ENCODE results near the gene AUNIP. TPM values are rescaled to one million over a fixed set of nuclear protein-coding genes. Genes with fewer than 3 reads are reported as not detected.

Gene AUNIP
- total RNA-seq, 2 experiments from 2014 or later: 8.4 to 9.1 TPM

GRCh38 chr1:25833158-25833557, 26.1 kb downstream of the AUNIP start:
- no peaks in the 10 kb centered on the region for H3K9me3 Mint-ChIP-seq
- CTCF ChIA-PET: no interaction called here
- H3K4me3 Mint-ChIP-seq: no peak overlapping the region
- peaks cover 13% of the 10 kb centered on the region for H3K4me1 Mint-ChIP-seq (ENCODE audit: low read depth)
- DNase-seq: no peak
- H3K27ac Mint-ChIP-seq: no peak overlapping the region
- intact Hi-C loops (cut with micrococcal nuclease): no loop called here
- H3K27me3 Mint-ChIP-seq (ENCODE audit: low read depth): no peaks in the 10 kb centered on the region
- peaks cover 32% of the 10 kb centered on the region for H3K36me3 Mint-ChIP-seq (ENCODE audit: low read depth)

GRCh38 chr1:25832336-25833037, 26.8 kb downstream of the AUNIP start:
- no peak for DNase-seq
- no peaks in the 10 kb centered on the region for H3K27me3 Mint-ChIP-seq (ENCODE audit: low read depth)
- H3K9me3 Mint-ChIP-seq: no peaks in the 10 kb centered on the region
- no peak overlapping the region for H3K4me3 Mint-ChIP-seq
- peaks cover 35% of the 10 kb centered on the region for H3K36me3 Mint-ChIP-seq (ENCODE audit: low read depth)
- intact Hi-C loops (cut with micrococcal nuclease): no loop called here
- CTCF ChIA-PET: interaction anchor here (0.9 to 1.4 kb wide), 3 partner anchors 7 to 62 kb away, joined by 3 to 4 read pairs (median 4); no protein-coding TSS in a partner anchor
- no peak overlapping the region for H3K27ac Mint-ChIP-seq
- H3K4me1 Mint-ChIP-seq (ENCODE audit: low read depth): peaks cover 13% of the 10 kb centered on the region

DNA sequence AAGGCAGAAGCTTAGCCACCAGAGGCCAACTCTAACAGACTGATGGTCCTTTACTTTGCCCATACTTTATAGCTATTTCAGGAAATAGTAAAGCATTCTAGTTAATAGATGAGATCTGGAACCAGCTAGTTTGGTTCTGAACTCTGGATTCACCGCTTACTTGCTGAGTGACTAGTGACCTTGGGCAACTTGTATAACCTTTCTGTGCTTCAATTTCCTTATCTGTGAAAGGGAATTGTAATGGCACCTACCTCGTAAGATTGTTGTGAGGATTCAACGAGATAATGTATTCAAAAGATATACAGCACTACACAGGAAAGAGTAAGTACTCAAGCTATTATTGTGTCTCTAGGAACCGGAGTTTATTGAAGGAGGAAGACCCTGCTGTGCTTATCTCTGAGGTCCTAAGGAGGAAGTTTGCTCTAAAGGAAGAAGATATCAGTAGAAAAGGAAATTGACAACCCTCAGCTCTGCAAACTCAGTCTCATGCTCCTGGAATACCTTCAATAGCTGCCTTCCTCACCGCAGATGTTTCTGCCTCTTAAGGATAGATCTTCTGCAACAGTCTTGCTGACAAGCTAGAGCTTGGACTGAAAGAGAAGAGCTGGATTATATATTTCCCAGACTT, 27.6 kb downstream of the AUNIP start:
- no peaks in the 10 kb centered on the region for H3K27me3 Mint-ChIP-seq (ENCODE audit: low read depth)
- H3K4me3 Mint-ChIP-seq: no peak overlapping the region
- peaks cover 13% of the 10 kb centered on the region for H3K4me1 Mint-ChIP-seq (ENCODE audit: low read depth)
- no peaks in the 10 kb centered on the region for H3K9me3 Mint-ChIP-seq
- peaks cover 37% of the 10 kb centered on the region for H3K36me3 Mint-ChIP-seq (ENCODE audit: low read depth)
- intact Hi-C loops (cut with micrococcal nuclease): no loop called here
- CTCF ChIA-PET: interaction anchor here (0.9 to 1.4 kb wide), 3 partner anchors 8 to 63 kb away, joined by 3 to 4 read pairs (median 4); no protein-coding TSS in a partner anchor
- no peak for DNase-seq
- H3K27ac Mint-ChIP-seq: no peak overlapping the region

GRCh38 chr1:25829046-25829445, 30.2 kb downstream of the AUNIP start:
- H3K27me3 Mint-ChIP-seq (ENCODE audit: low read depth): no peaks in the 10 kb centered on the region
- H3K36me3 Mint-ChIP-seq (ENCODE audit: low read depth): peaks cover 35% of the 10 kb centered on the region
- no peak overlapping the region for H3K27ac Mint-ChIP-seq
- CTCF ChIA-PET: interaction anchor here (0.6 kb wide), 2 partner anchors 10 to 309 kb away, joined by 5 to 10 read pairs; no protein-coding TSS in a partner anchor
- intact Hi-C loops (cut with micrococcal nuclease): no loop called here
- no peak for DNase-seq
- H3K4me3 Mint-ChIP-seq: no peak overlapping the region
- H3K9me3 Mint-ChIP-seq: no peaks in the 10 kb centered on the region
- H3K4me1 Mint-ChIP-seq (ENCODE audit: low read depth): peaks cover 13% of the 10 kb centered on the region

GRCh38 chr1:25828491-25828890, 30.8 kb downstream of the AUNIP start:
- H3K4me3 Mint-ChIP-seq: no peak overlapping the region
- DNase-seq: no peak
- intact Hi-C loops (cut with micrococcal nuclease): no loop called here
- H3K36me3 Mint-ChIP-seq (ENCODE audit: low read depth): peaks cover 33% of the 10 kb centered on the region
- no peak overlapping the region for H3K27ac Mint-ChIP-seq
- no peaks in the 10 kb centered on the region for H3K9me3 Mint-ChIP-seq
- H3K27me3 Mint-ChIP-seq (ENCODE audit: low read depth): no peaks in the 10 kb centered on the region
- CTCF ChIA-PET: no interaction called here
- H3K4me1 Mint-ChIP-seq (ENCODE audit: low read depth): peaks cover 13% of the 10 kb centered on the region

- no peak for DNase-seq
- Mint-ChIP-seq H3K27me3 (ENCODE audit: low read depth) (no peaks in the 10 kb centered on the region), H3K4me1 (ENCODE audit: low read depth) (peaks cover 10% of the 10 kb centered on the region), H3K9me3 (no peaks in the 10 kb centered on the region), H3K36me3 (ENCODE audit: low read depth) (peaks cover 31% of the 10 kb centered on the region), H3K4me3 (no peak overlapping the region), H3K27ac (no peak overlapping the region)
- intact Hi-C loops (cut with micrococcal nuclease): no loop called here
- CTCF ChIA-PET: interaction anchor here (0.6 kb wide), 1 partner anchor 1562 kb away, joined by 3 read pairs; no protein-coding TSS in a partner anchor
These were observed 32.7 kb downstream of the AUNIP start for GRCh38 chr1:25826571-25826970.

GRCh38 chr1:25825605-25826004, 33.7 kb downstream of the AUNIP start:
- intact Hi-C loops (cut with micrococcal nuclease): no loop called here
- Mint-ChIP-seq H3K9me3 (no peaks in the 10 kb centered on the region), H3K4me1 (ENCODE audit: low read depth) (peaks cover 16% of the 10 kb centered on the region), H3K27me3 (ENCODE audit: low read depth) (no peaks in the 10 kb centered on the region), H3K27ac (no peak overlapping the region), H3K36me3 (ENCODE audit: low read depth) (peaks cover 28% of the 10 kb centered on the region), H3K4me3 (no peak overlapping the region)
- no peak for DNase-seq
- CTCF ChIA-PET: interaction anchor here (1.0 kb wide), 1 partner anchor 14 kb away, joined by 3 read pairs; no protein-coding TSS in a partner anchor

DNA sequence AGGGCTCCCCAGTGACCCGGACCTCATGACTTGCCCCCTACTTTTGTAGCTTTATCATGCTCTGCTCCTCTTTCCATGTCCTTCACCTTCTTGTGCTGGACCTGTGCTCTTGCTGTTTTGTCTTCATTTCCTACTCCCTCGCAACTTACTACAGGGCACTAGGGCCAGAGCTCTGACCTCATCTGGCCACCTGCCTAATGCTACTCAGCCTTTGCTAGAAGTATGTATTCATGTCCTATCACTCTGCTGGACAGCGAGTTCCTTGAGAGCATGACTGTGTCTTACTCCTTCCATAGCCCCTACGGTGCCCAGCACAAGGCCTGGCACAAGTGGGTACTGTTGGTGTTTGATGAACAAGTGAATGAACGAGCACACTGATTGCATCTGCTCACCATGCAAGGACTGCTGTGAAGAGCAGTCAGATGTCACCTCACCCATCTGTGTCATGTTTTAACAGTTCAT, 37.6 kb downstream of the AUNIP start:
- H3K27me3 Mint-ChIP-seq (ENCODE audit: low read depth): no peaks in the 10 kb centered on the region
- H3K36me3 Mint-ChIP-seq (ENCODE audit: low read depth): peaks cover 7% of the 10 kb centered on the region
- H3K9me3 Mint-ChIP-seq: no peaks in the 10 kb centered on the region
- intact Hi-C loops (cut with micrococcal nuclease): loop anchor here (5.0 kb wide), 2 partner anchors 86 to 389 kb away; partner anchors contain the start of genes MACO1 and STMN1
- peaks cover 35% of the 10 kb centered on the region for H3K4me1 Mint-ChIP-seq (ENCODE audit: low read depth)
- CTCF ChIA-PET: interaction anchor here (1.1 to 1.4 kb wide), 4 partner anchors 11 to 213 kb away, joined by 3 read pairs; no protein-coding TSS in a partner anchor
- H3K4me3 Mint-ChIP-seq: peak overlapping the region; percentile 86
- no peak for DNase-seq
- peak overlapping the region; percentile 24 for H3K27ac Mint-ChIP-seq

DNA sequence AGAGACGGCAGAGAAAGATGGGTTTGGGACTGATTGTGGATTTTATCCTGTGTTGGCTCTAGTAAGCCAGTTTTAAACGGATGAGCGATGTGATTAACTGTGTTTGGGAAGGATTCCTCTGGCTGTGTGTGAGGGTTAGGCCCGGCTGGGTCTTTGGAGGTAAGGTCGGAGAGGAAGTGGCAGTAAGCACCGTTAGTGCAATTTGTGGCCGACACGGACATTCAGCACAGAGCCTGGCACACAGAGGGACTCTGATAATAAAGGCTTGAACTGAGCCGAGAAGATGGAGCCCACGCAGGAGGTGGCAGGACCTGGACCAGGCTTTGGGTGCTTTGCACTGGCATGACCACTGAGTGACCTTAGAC, 38.2 kb downstream of the AUNIP start:
- Mint-ChIP-seq H3K36me3 (ENCODE audit: low read depth) (peaks cover 3% of the 10 kb centered on the region), H3K27ac (peak overlapping the region; percentile 88), H3K4me1 (ENCODE audit: low read depth) (peaks cover 36% of the 10 kb centered on the region), H3K4me3 (peak overlapping the region; percentile 86), H3K9me3 (no peaks in the 10 kb centered on the region), H3K27me3 (ENCODE audit: low read depth) (no peaks in the 10 kb centered on the region)
- CTCF ChIA-PET: interaction anchor here (1.3 to 1.4 kb wide), 2 partner anchors 167 to 190 kb away, joined by 3 read pairs; no protein-coding TSS in a partner anchor
- no peak for DNase-seq
- intact Hi-C loops (cut with micrococcal nuclease): loop anchor here (5.0 kb wide), 2 partner anchors 86 to 389 kb away; partner anchors contain the start of genes MACO1 and STMN1

DNA sequence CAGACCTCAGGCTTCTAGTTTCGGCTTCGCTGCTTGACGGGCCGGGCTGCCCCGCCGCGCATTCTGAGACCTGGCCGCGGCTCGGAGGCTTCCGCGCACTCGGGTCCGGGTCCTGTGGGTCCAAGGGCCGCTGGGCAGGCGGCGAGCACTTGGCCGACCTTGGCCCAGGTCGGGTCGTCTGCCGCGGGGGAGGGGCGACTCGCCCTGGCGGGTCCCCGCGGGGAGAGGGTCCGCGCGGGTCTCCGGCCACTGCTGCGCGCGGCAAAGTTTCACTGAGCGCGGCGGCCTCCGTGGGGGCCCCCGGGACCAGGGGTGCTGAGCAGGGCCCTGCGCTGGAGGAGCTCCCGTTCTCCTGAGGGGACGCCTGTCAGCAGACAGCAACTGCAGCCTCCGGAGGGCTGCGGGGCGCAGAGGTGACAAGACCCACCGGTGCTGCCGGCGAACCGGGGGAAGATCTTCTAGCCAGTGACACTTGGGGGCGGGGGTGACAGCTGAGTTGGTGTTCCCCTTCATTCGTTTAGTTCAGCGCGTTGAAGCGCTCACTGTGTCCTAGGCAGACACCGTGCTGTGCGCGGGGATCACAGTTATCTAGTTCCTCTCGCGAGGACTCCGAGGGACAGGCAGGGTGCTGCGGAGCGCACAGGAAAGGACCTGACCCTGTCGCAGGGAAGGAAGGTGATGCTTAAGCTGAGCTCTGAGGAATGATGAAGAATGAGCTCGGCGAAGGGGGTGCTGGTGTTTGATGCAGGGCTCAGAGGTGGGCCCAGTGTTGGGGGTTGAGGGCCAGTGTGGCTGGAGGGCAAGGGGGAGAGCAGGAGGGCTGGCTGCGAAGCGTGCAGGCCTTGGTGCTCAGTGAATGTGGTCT, 38.8 kb downstream of the AUNIP start:
- peaks cover 2% of the 10 kb centered on the region for H3K36me3 Mint-ChIP-seq (ENCODE audit: low read depth)
- no peaks in the 10 kb centered on the region for H3K27me3 Mint-ChIP-seq (ENCODE audit: low read depth)
- H3K4me3 Mint-ChIP-seq: peak overlapping the region; percentile 86
- intact Hi-C loops (cut with micrococcal nuclease): loop anchor here (1.0 to 5.0 kb wide), 5 partner anchors 38 to 388 kb away; partner anchors contain the start of genes MACO1, PAFAH2 and STMN1
- DNase-seq: peak; percentile 86
- CTCF ChIA-PET: interaction anchor here (0.5 to 1.6 kb wide), 8 partner anchors 10 to 191 kb away, joined by 3 to 7 read pairs (median 4); partner anchors contain the start of gene PAFAH2
- peak overlapping the region; percentile 88 for H3K27ac Mint-ChIP-seq
- H3K4me1 Mint-ChIP-seq (ENCODE audit: low read depth): peaks cover 36% of the 10 kb centered on the region
- no peaks in the 10 kb centered on the region for H3K9me3 Mint-ChIP-seq

GRCh38 chr1:25819491-25820246, 39.6 kb downstream of the AUNIP start, which contains the start of gene MTFR1L:
Gene MTFR1L, plus strand, starts transcription at chr1:25819954. Its CDS starts 3,151 bp downstream, at chr1:25823105.
- Mint-ChIP-seq H3K27me3 (ENCODE audit: low read depth) (no peaks in the 10 kb centered on the region), H3K4me3 (peak within 1 kb of the TSS; percentile 86), H3K4me1 (ENCODE audit: low read depth) (peaks cover 36% of the 10 kb centered on the region), H3K9me3 (no peaks in the 10 kb centered on the region), H3K27ac (peak within 1 kb of the TSS; percentile 88), H3K36me3 (ENCODE audit: low read depth) (peaks cover 5% of the 10 kb centered on the region)
- peak; percentile 94 for DNase-seq
- CTCF ChIA-PET: interaction anchor here (0.5 to 1.6 kb wide), 7 partner anchors 9 to 178 kb away, joined by 3 to 7 read pairs (median 4); partner anchors contain the start of gene PAFAH2
- intact Hi-C loops (cut with micrococcal nuclease): loop anchor here (1.0 to 10.0 kb wide), 6 partner anchors 39 to 575 kb away; partner anchors contain the start of genes MACO1, PAFAH2, RSRP1 and STMN1
